ENCODE measurements around the gene COL18A1.

GRCh38 chr21:45537111-45537745 is 132.3 kb downstream of the COL18A1 start:
- TF ChIP-seq CTCF (IDR thresholded peaks at IDR 0.05): no peak
- TF ChIP-seq REST (IDR thresholded peaks at IDR 0.05; ENCODE audit: insufficient read depth in 1 of 2, low read depth in 2 of 2, low read length in 1 of 2): no peak
- no peak for TF ChIP-seq POLR2AphosphoS5 (IDR thresholded peaks at IDR 0.05; ENCODE audit: low read depth, low read length)
- TF ChIP-seq SIN3A (IDR thresholded peaks at IDR 0.05; ENCODE audit: borderline replicate concordance, insufficient read depth, low read depth, low read length): no peak
- no peak for TF ChIP-seq TCF7L2 (IDR thresholded peaks at IDR 0.05; ENCODE audit: low read depth, low read length)

Measured in Panc1 (cell line).